Measurements from ENCODE around the gene ADAT1.

DNA sequence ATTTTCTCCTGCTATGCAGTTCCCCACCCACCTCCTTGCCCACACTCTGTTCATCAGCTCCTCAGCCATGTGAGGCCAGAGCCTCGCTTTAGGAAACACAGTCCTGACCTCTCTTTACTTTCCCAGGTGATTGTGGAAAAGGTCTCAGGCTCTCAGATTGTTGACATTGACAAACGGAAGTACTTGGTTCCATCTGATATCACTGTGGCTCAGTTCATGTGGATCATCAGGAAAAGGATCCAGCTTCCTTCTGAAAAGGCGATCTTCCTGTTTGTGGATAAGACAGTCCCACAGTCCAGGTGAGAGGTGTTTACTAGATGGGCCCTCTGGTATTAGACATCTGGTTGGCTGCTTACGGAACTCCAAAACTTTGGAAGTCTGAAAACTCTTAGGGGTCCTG is 55.2 kb downstream of the ADAT1 start:
- TF ChIP-seq EZH2 (IDR thresholded peaks at IDR 0.05; ENCODE audit: low read depth, low read length, severe bottlenecking) (no peak), EGR1 (IDR thresholded peaks at IDR 0.05; ENCODE audit: borderline replicate concordance, low read depth, low read length) (no peak), RFX5 (IDR thresholded peaks at IDR 0.05; ENCODE audit: borderline replicate concordance, low read depth, low read length) (no peak), TAF1 (IDR thresholded peaks at IDR 0.05; ENCODE audit: low read depth, low read length) (no peak), JUND (IDR thresholded peaks at IDR 0.05; ENCODE audit: low read length) (no peak), SAP30 (IDR thresholded peaks at IDR 0.05; ENCODE audit: insufficient read depth, insufficient replicate concordance, low read length) (no peak), EP300 (IDR thresholded peaks at IDR 0.05; ENCODE audit: borderline replicate concordance in 1 of 2, low read depth in 2 of 2, low read length in 2 of 2) (no peak)
- TF ChIP-seq, protein P1, sequence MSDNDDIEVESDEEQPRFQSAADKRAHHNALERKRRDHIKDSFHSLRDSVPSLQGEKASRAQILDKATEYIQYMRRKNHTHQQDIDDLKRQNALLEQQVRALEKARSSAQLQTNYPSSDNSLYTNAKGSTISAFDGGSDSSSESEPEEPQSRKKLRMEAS (IDR thresholded peaks at IDR 0.05), result no peak
- TF ChIP-seq, protein P2, sequence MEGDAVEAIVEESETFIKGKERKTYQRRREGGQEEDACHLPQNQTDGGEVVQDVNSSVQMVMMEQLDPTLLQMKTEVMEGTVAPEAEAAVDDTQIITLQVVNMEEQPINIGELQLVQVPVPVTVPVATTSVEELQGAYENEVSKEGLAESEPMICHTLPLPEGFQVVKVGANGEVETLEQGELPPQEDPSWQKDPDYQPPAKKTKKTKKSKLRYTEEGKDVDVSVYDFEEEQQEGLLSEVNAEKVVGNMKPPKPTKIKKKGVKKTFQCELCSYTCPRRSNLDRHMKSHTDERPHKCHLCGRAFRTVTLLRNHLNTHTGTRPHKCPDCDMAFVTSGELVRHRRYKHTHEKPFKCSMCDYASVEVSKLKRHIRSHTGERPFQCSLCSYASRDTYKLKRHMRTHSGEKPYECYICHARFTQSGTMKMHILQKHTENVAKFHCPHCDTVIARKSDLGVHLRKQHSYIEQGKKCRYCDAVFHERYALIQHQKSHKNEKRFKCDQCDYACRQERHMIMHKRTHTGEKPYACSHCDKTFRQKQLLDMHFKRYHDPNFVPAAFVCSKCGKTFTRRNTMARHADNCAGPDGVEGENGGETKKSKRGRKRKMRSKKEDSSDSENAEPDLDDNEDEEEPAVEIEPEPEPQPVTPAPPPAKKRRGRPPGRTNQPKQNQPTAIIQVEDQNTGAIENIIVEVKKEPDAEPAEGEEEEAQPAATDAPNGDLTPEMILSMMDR (IDR thresholded peaks at IDR 0.05; ENCODE audit: control extremely low read depth in 1 of 3, insufficient read depth in 1 of 3, low read depth in 1 of 3, low read length in 3 of 3), result no peak

Measured in H1 (cell line).